Activated naive CD4-positive, alpha-beta T cell treated with anti-CD3 and anti-CD28 coated beads for 36 hours (primary cell): ENCODE data around the gene CHTF8. TPM values are rescaled to one million over a fixed set of nuclear protein-coding genes. Genes with fewer than 3 reads are reported as not detected.
A peak's percentile ranks its signal among the peaks of the same experiment; 100 is the strongest.

Source experiments
- CTCF ChIA-PET: fragments of 350-600 bp; sonication (Branson Sonifier 250); formaldehyde crosslinking; loops from one replicate; lab custom pipeline; 2021; ENCODE audit warnings: antibody characterized with exemption; lab: Charles Lee
- DNase-seq: peaks from one replicate; pipeline ENCODE4 v3.0.0-alpha.2; 2020
- H3K27ac Mint-ChIP-seq: one replicate; pipeline ENCODE4 v1.8.0; 2021; ENCODE audit warnings: mild to moderate bottlenecking, mixed read lengths
- H3K27me3 Mint-ChIP-seq: one replicate; pipeline ENCODE4 v1.8.0; 2021; ENCODE audit warnings: low read depth, mixed read lengths
- H3K36me3 Mint-ChIP-seq: one replicate; pipeline ENCODE4 v1.8.0; 2021; ENCODE audit warnings: low read depth, mixed read lengths
- H3K4me1 Mint-ChIP-seq: one replicate; pipeline ENCODE4 v1.8.0; 2021; ENCODE audit warnings: low read depth, mixed read lengths
- H3K4me3 Mint-ChIP-seq: one replicate; pipeline ENCODE4 v1.8.0; 2021; ENCODE audit warnings: mild to moderate bottlenecking, moderate library complexity, mixed read lengths
- H3K9me3 Mint-ChIP-seq: one replicate; pipeline ENCODE4 v1.8.0; 2021; ENCODE audit warnings: mixed read lengths
- intact Hi-C: fragments of 100-400 bp; cut with micrococcal nuclease; formaldehyde crosslinking; loops from one replicate; pipeline ENCODE4 v1.15.1; 2023
- total RNA-seq, 2 experiments: library from RNA; stranded (reverse); gene quantifications; one replicate each; pipeline ENCODE4 v1.2.3, GENCODE V29; 2021

CHTF8 gene
- total RNA-seq, 2 experiments from 2014 or later: 114 to 117 TPM

- H3K4me1 Mint-ChIP-seq: peaks cover 14% of the 10 kb centered on the region
- H3K36me3 Mint-ChIP-seq: peaks cover 15% of the 10 kb centered on the region
- no peak for DNase-seq
- CTCF ChIA-PET: interaction anchor here (0.6 to 6.3 kb wide), 7 partner anchors 13 to 268 kb away, joined by 3 to 36 read pairs (median 3); partner anchors contain the start of gene TANGO6
- intact Hi-C loops: no loop called here
- H3K27me3 Mint-ChIP-seq: peaks cover 13% of the 10 kb centered on the region
- no peak overlapping the region for H3K4me3 Mint-ChIP-seq
- no peaks in the 10 kb centered on the region for H3K9me3 Mint-ChIP-seq
- no peak overlapping the region for H3K27ac Mint-ChIP-seq
These were observed 21.0 kb downstream of the CHTF8 start for GRCh38 chr16:69111216-69111875.

DNA sequence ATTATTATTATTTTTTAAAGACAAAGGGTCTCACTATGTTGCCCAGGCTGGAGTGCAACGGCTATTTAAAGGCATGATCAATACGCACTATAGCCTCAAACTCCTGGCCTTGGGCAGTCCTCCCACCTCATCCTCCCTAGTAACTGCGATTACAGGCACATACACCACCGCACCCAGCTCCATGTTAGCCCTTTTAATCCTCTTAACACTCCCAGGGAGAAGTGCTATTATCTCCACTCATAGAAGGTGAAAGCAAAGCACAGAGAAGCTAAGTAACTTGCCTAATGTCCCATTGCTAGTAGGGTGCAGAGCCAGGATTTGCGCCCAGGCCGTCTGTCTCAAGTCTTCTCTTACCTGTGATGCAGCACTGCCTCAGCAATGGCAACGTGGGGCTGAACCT lies 22.0 kb downstream of the CHTF8 start:
- H3K36me3 Mint-ChIP-seq: peaks cover 17% of the 10 kb centered on the region
- peaks cover 18% of the 10 kb centered on the region for H3K4me1 Mint-ChIP-seq
- no peak for DNase-seq
- H3K4me3 Mint-ChIP-seq: no peak overlapping the region
- no peaks in the 10 kb centered on the region for H3K9me3 Mint-ChIP-seq
- CTCF ChIA-PET: interaction anchor here (0.6 to 6.3 kb wide), 3 partner anchors 14 to 268 kb away, joined by 3 to 36 read pairs (median 5); no protein-coding TSS in a partner anchor
- no peak overlapping the region for H3K27ac Mint-ChIP-seq
- peaks cover 17% of the 10 kb centered on the region for H3K27me3 Mint-ChIP-seq
- intact Hi-C loops: no loop called here

- Mint-ChIP-seq H3K27ac (no peak overlapping the region), H3K9me3 (no peaks in the 10 kb centered on the region), H3K36me3 (peaks cover 13% of the 10 kb centered on the region), H3K4me1 (peaks cover 21% of the 10 kb centered on the region), H3K4me3 (no peak overlapping the region), H3K27me3 (peaks cover 21% of the 10 kb centered on the region)
- intact Hi-C loops: loop anchor here (5.0 kb wide), 3 partner anchors 207 to 582 kb away; no protein-coding TSS in a partner anchor
- CTCF ChIA-PET: interaction anchor here (0.6 to 6.3 kb wide), 3 partner anchors 15 to 269 kb away, joined by 5 to 36 read pairs (median 8); no protein-coding TSS in a partner anchor
- DNase-seq: no peak
These were observed 22.7 kb downstream of the CHTF8 start for GRCh38 chr16:69109486-69110270.

DNA sequence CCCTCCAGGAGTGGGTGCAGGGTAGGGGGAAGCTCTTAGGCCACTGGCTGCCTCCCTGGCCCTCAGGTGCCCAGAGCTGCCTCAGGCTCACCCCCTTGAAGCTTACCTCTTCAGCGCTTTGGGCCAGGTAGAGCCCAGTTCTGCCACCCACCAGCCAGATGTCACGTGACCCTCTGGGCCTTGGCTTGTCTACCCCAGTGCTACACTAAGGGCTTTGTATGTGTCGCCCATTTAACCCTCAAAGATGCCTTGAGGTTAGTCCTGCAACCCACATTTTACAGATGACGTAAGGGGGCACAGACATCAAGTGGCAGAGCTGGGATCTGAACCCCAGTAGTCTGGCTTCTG lies 23.5 kb downstream of the CHTF8 start:
- Mint-ChIP-seq H3K36me3 (peaks cover 12% of the 10 kb centered on the region), H3K4me1 (peaks cover 21% of the 10 kb centered on the region), H3K27me3 (peaks cover 23% of the 10 kb centered on the region), H3K27ac (no peak overlapping the region), H3K4me3 (no peak overlapping the region), H3K9me3 (no peaks in the 10 kb centered on the region)
- intact Hi-C loops: loop anchor here (5.0 kb wide), 3 partner anchors 207 to 582 kb away; no protein-coding TSS in a partner anchor
- DNase-seq: no peak
- CTCF ChIA-PET: interaction anchor here (2.0 kb wide), 1 partner anchor 16 kb away, joined by 8 read pairs; no protein-coding TSS in a partner anchor

- no peak for DNase-seq
- Mint-ChIP-seq H3K27ac (no peak overlapping the region), H3K36me3 (peaks cover 11% of the 10 kb centered on the region), H3K27me3 (peaks cover 25% of the 10 kb centered on the region), H3K4me3 (no peak overlapping the region), H3K4me1 (peaks cover 21% of the 10 kb centered on the region), H3K9me3 (no peaks in the 10 kb centered on the region)
- CTCF ChIA-PET: interaction anchor here (1.1 to 2.0 kb wide), 2 partner anchors 11 to 16 kb away, joined by 3 to 8 read pairs; no protein-coding TSS in a partner anchor
- intact Hi-C loops: loop anchor here (5.0 kb wide), 3 partner anchors 206 to 581 kb away; no protein-coding TSS in a partner anchor
These were observed 24.1 kb downstream of the CHTF8 start for GRCh38 chr16:69108064-69108904.

DNA sequence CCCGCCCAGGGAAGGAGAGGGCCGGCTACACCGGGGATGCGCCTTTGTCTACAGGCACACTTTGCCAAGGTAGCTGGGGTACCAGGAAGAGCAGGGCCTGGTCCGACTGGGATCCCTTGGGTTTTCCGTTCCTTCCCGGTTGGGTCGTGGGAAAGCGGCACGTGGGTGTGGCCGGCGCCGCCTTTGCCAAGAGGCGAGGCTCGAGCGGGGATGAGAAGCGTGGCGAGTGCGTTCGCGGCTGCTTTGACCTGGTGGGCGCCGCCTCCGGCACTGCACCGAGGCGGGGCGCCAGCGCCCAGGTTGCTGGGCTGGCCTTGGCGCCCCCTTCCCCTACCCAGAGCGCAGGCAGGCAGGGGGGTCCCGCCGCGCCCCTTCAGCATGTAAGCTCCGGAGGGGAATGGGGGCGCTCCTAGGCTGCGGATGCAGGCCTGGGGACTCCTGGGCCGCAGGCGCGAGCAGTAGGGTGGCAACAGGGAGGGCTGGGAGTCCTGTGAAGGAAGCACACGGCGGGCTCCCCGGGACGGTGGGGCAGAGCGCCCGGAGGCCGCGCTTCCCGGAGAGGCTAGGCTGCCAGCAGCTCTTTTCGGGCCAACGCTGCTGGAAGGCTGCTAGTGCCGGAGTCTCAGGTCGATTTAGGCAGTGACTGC lies 24.9 kb downstream of the CHTF8 start:
- Mint-ChIP-seq H3K4me1 (peaks cover 21% of the 10 kb centered on the region), H3K9me3 (no peaks in the 10 kb centered on the region), H3K27ac (no peak overlapping the region), H3K4me3 (peak overlapping the region; percentile 46), H3K27me3 (peaks cover 26% of the 10 kb centered on the region), H3K36me3 (peaks cover 9% of the 10 kb centered on the region)
- CTCF ChIA-PET: interaction anchor here (1.1 to 2.0 kb wide), 2 partner anchors 12 to 17 kb away, joined by 3 to 8 read pairs; no protein-coding TSS in a partner anchor
- DNase-seq: no peak
- intact Hi-C loops: loop anchor here (5.0 kb wide), 3 partner anchors 205 to 580 kb away; no protein-coding TSS in a partner anchor

GRCh38 chr16:69106491-69107315 lies 25.7 kb downstream of the CHTF8 start:
- CTCF ChIA-PET: interaction anchor here (1.2 kb wide), 1 partner anchor 13 kb away, joined by 4 read pairs; no protein-coding TSS in a partner anchor
- Mint-ChIP-seq H3K4me3 (peak overlapping the region; percentile 46), H3K27ac (no peak overlapping the region), H3K4me1 (peaks cover 21% of the 10 kb centered on the region), H3K9me3 (no peaks in the 10 kb centered on the region), H3K27me3 (peaks cover 26% of the 10 kb centered on the region), H3K36me3 (peaks cover 9% of the 10 kb centered on the region)
- DNase-seq: no peak
- intact Hi-C loops: loop anchor here (5.0 kb wide), 3 partner anchors 204 to 579 kb away; no protein-coding TSS in a partner anchor

DNA sequence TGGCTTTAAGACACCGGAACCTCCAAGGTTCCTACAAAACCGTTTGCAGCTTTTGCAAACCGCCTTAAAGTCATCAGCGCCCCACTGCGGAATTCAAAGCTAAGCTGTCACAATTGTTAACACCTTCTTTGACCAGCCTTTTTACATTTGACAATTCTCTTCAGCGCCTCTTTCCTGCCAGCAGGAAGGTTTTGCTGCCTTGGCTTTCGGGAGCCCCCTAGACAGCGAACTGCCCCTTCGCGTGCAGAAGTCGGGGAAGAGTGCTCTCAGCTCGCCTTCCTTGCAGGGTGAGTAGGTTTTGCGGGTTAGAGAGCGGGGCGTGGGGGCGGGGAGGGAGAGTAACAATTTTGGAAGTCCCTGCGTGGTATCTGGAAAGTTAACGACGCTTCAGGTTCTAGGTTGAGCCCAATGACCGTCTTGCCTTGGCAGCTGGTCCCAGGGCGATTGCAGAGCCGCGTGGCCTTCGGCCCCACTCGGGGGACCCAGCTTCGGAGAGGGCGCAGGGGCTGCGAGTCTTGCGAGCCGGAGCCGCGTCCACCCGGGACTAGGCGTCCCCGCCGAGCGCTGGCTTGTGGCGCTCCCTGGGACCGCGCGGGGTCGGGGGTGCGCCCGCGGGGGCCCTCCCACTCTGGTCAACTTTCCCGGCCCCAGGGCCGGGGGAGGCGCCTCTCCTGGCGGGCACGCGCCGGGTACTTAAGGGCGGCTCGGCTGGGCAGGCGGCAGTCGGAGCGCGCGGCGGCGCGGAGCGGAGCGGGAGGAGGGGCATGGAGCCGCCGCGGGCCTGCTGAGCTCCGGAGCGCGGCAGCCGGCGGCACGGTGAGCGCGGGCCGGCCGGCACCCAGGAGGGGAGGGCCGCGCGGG lies 26.7 kb downstream of the CHTF8 start, which contains the start of gene HAS3:
TSS of gene HAS3 (plus strand) at position 153 of the 861 bp plus-strand sequence. CDS start 3,743 bp downstream, outside the sequence.
- peaks cover 21% of the 10 kb centered on the region for H3K4me1 Mint-ChIP-seq
- intact Hi-C loops: loop anchor here (1.0 to 5.0 kb wide), 4 partner anchors 203 to 578 kb away; no protein-coding TSS in a partner anchor
- H3K27ac Mint-ChIP-seq: peak within 1 kb of the TSS; percentile 26
- H3K9me3 Mint-ChIP-seq: no peaks in the 10 kb centered on the region
- H3K36me3 Mint-ChIP-seq: peaks cover 9% of the 10 kb centered on the region
- CTCF ChIA-PET: interaction anchor here (0.7 to 1.4 kb wide), 4 partner anchors 12 to 577 kb away, joined by 3 to 4 read pairs (median 4); no protein-coding TSS in a partner anchor
- peak within 1 kb of the TSS; percentile 79 for H3K4me3 Mint-ChIP-seq
- DNase-seq: peak; percentile 60
- peaks cover 26% of the 10 kb centered on the region for H3K27me3 Mint-ChIP-seq

GRCh38 chr16:69100071-69100691 lies 32.2 kb downstream of the CHTF8 start:
- no peak for DNase-seq
- Mint-ChIP-seq H3K36me3 (no peaks in the 10 kb centered on the region), H3K4me1 (peaks cover under 1% of the 10 kb centered on the region), H3K4me3 (no peak overlapping the region), H3K9me3 (no peaks in the 10 kb centered on the region), H3K27ac (no peak overlapping the region), H3K27me3 (peaks cover 7% of the 10 kb centered on the region)
- intact Hi-C loops: no loop called here
- CTCF ChIA-PET: interaction anchor here (1.5 kb wide), 1 partner anchor 13 kb away, joined by 5 read pairs; no protein-coding TSS in a partner anchor
